CD4-positive, alpha-beta T cell treated with Interleukin-4 for 1 hour (primary cell): ENCODE results near the gene BAZ1B.
"Not testable (repeated sequence)": the region's sequence is repeated elsewhere in the genome, so short reads cannot be mapped to it uniquely, and the experiment has no call there.

ENCODE experiments used
- DNase-seq, 2 donors: peaks; one replicate each; pipeline ENCODE4 v3.0.0-alpha.2; 2020 to 2022

The BAZ1B gene

GRCh38 chr7:73541722-73542121, 19.6 kb upstream of the BAZ1B start:
- DNase-seq: no peak

- DNase-seq: no peak
These were observed 17.6 kb upstream of the BAZ1B start for GRCh38 chr7:73539709-73540108.

GRCh38 chr7:73538510-73538909, 16.4 kb upstream of the BAZ1B start:
- DNase-seq: not testable (repeated sequence)

- DNase-seq: no peak
These were observed 15.0 kb upstream of the BAZ1B start for GRCh38 chr7:73537051-73537450.

GRCh38 chr7:73536479-73536878, 14.4 kb upstream of the BAZ1B start:
- no peak for DNase-seq

- DNase-seq: not testable (repeated sequence)
These were observed 13.8 kb upstream of the BAZ1B start for GRCh38 chr7:73535918-73536317.

GRCh38 chr7:73533742-73534141, 11.6 kb upstream of the BAZ1B start:
- DNase-seq: no peak

- no peak for DNase-seq
These were observed 10.1 kb upstream of the BAZ1B start for GRCh38 chr7:73532224-73532623.

GRCh38 chr7:73530800-73531199, 8.7 kb upstream of the BAZ1B start:
- DNase-seq: no peak

- DNase-seq: peak in 1 of 2 donors; percentile 18
These were observed 5.1 kb upstream of the BAZ1B start for GRCh38 chr7:73526896-73527821.

- DNase-seq: not testable (repeated sequence)
These were observed 4.0 kb upstream of the BAZ1B start for GRCh38 chr7:73526158-73526494.

GRCh38 chr7:73521636-73522104, 423 bp downstream of the BAZ1B start:
- no peak for DNase-seq

- DNase-seq: peak in 1 of 2 donors; percentile 7
These were observed 1.1 kb downstream of the BAZ1B start for GRCh38 chr7:73520673-73521635.

GRCh38 chr7:73519867-73520672, 2.0 kb downstream of the BAZ1B start:
- DNase-seq: peak; percentile 37 to 55

GRCh38 chr7:73518470-73518869, 3.6 kb downstream of the BAZ1B start:
- no peak for DNase-seq

- DNase-seq: no peak
These were observed 4.7 kb downstream of the BAZ1B start for GRCh38 chr7:73517241-73517995.

- DNase-seq: peak in 1 of 2 donors; percentile 21
These were observed 6.9 kb downstream of the BAZ1B start for GRCh38 chr7:73515178-73515577.

- no peak for DNase-seq
These were observed 9.9 kb downstream of the BAZ1B start for GRCh38 chr7:73512018-73512780.

GRCh38 chr7:73509463-73509862, 12.6 kb downstream of the BAZ1B start:
- DNase-seq: no peak

- no peak for DNase-seq
These were observed 14.5 kb downstream of the BAZ1B start for GRCh38 chr7:73507556-73507955.

GRCh38 chr7:73504920-73505319, 17.2 kb downstream of the BAZ1B start:
- no peak for DNase-seq
